AG04450 (cell line): ENCODE measurements around the gene MAGI2. TPM values are rescaled to one million over a fixed set of nuclear protein-coding genes. Genes with fewer than 3 reads are reported as not detected.

Experiments
- CTCF ChIA-PET: fragments of 300-600, 350-600 bp; formaldehyde crosslinking; extraction: SDS; loops from one replicate; lab custom pipeline; 2022; ENCODE audit warnings: antibody characterized with exemption, inconsistent platforms; lab: Charles Lee
- POLR2A ChIA-PET: fragments of 350-600 bp; formaldehyde crosslinking; extraction: SDS; loops from one replicate; lab custom pipeline; 2021; ENCODE audit warnings: antibody characterized with exemption, inconsistent platforms; lab: Yijun Ruan, JAX
- DNase-seq: peaks from one replicate; pipeline ENCODE4 v3.0.0-alpha.2; 2011; ENCODE audit warnings: low read depth, low spot score
- H3K27ac ChIP-seq: one replicate; pipeline ENCODE4 v1.5.1; 2012; ENCODE audit warnings: low read depth, low read length, control low read depth
- H3K27me3 ChIP-seq: one replicate; pipeline ENCODE4 v1.6.0; 2012; ENCODE audit warnings: low read length; ENCODE audit not compliant: control insufficient read depth, insufficient read depth
- H3K4me3 ChIP-seq: 2 replicates; pipeline ENCODE4 v1.5.1; 2011; ENCODE audit warnings: mild to moderate bottlenecking, low read depth, low read length, control low read depth
- H3K9me3 ChIP-seq: 2 replicates; pipeline ENCODE4 v1.5.1; 2012; ENCODE audit warnings: low read length; ENCODE audit not compliant: control insufficient read depth, insufficient read depth
- polyA plus RNA-seq: library from polyadenylated mRNA; depleted of rRNA; stranded (reverse); fragments of >200 nt; gene quantifications from 2 replicates; pipeline ENCODE4 v1.2.3, GENCODE V29; 2011
- TF ChIP-seq, protein P1 (sequence below): IDR thresholded peaks from 2 replicates; pipeline ENCODE4 v1.5.1; 2011; ENCODE audit warnings: low read depth, low read length, control low read depth, inconsistent platforms

The MAGI2 gene
- polyA plus RNA-seq, 1 experiment = 2.3 TPM

- POLR2A ChIA-PET = interaction anchor here (0.6 kb wide), 1 partner anchor 491 kb away, joined by 3 read pairs; no protein-coding TSS in a partner anchor
Observed at GRCh38 chr7:78019447-78020135, 1433.9 kb downstream of the MAGI2 start.

GRCh38 chr7:78018641-78019446 is 1434.6 kb downstream of the MAGI2 start:
- Histone ChIP-seq H3K27me3 (no peaks in the 10 kb centered on the region), H3K4me3 (peak overlapping the region; percentile 57), H3K27ac (no peak overlapping the region), H3K9me3 (no peaks in the 10 kb centered on the region)
- DNase-seq = no peak
- CTCF ChIA-PET = interaction anchor here (0.6 to 2.3 kb wide), 7 partner anchors 8 to 311 kb away, joined by 3 to 14 read pairs (median 4); no protein-coding TSS in a partner anchor
- TF ChIP-seq, protein P1, sequence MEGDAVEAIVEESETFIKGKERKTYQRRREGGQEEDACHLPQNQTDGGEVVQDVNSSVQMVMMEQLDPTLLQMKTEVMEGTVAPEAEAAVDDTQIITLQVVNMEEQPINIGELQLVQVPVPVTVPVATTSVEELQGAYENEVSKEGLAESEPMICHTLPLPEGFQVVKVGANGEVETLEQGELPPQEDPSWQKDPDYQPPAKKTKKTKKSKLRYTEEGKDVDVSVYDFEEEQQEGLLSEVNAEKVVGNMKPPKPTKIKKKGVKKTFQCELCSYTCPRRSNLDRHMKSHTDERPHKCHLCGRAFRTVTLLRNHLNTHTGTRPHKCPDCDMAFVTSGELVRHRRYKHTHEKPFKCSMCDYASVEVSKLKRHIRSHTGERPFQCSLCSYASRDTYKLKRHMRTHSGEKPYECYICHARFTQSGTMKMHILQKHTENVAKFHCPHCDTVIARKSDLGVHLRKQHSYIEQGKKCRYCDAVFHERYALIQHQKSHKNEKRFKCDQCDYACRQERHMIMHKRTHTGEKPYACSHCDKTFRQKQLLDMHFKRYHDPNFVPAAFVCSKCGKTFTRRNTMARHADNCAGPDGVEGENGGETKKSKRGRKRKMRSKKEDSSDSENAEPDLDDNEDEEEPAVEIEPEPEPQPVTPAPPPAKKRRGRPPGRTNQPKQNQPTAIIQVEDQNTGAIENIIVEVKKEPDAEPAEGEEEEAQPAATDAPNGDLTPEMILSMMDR = peak; percentile 27
- POLR2A ChIA-PET = no interaction called here

More at GRCh38 chr7:78019447-78020135, 1433.9 kb downstream of the MAGI2 start:
- Histone ChIP-seq H3K27ac (peak overlapping the region; percentile 77), H3K27me3 (no peaks in the 10 kb centered on the region), H3K4me3 (peak overlapping the region; percentile 64), H3K9me3 (no peaks in the 10 kb centered on the region)
- CTCF ChIA-PET = interaction anchor here (0.5 to 2.3 kb wide), 18 partner anchors 9 to 748 kb away, joined by 3 to 14 read pairs (median 4); no protein-coding TSS in a partner anchor
- DNase-seq = peak; percentile 34
- TF ChIP-seq, protein P1 = peak; percentile 32; the same call in 1 of the 2 replicates

DNA sequence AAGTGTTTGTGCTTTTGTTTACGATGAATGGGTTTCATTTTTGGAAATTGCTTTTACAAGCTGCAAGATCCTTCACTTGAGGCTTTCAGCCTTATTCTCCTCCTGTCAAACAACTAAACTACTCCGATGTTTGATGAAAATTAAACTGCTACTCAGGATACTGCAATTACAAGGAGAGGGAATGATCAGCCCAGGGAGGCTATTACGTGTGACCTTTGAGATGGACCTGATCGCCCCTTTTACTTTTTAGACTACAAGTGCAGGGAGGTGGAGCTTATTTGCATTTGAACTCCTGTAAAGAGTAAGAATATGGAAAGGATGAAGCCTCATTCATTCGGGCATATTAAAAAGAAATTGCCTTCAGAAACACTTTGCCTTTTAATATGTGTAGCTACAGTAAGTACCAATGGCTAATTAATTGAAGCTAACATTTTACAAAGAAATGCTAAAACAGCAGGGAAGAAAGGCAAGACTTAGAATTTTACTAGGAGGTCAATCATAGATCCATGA is 1435.8 kb downstream of the MAGI2 start:
- POLR2A ChIA-PET = no interaction called here
- no peak overlapping the region for H3K4me3 ChIP-seq
- H3K27me3 ChIP-seq = no peaks in the 10 kb centered on the region
- no peak overlapping the region for H3K27ac ChIP-seq
- H3K9me3 ChIP-seq = no peaks in the 10 kb centered on the region
- DNase-seq = no peak
- TF ChIP-seq, protein P1 = no peak
- CTCF ChIA-PET = interaction anchor here (0.6 to 1.4 kb wide), 3 partner anchors 76 to 362 kb away, joined by 3 to 4 read pairs (median 3); no protein-coding TSS in a partner anchor

GRCh38 chr7:78015574-78016260 is 1437.8 kb downstream of the MAGI2 start:
- Histone ChIP-seq H3K27ac (no peak overlapping the region), H3K27me3 (peaks cover 3% of the 10 kb centered on the region), H3K9me3 (no peaks in the 10 kb centered on the region), H3K4me3 (no peak overlapping the region)
- no peak for DNase-seq
- ChIA-PET CTCF (interaction anchor here (0.7 kb wide), 1 partner anchor 285 kb away, joined by 4 read pairs; no protein-coding TSS in a partner anchor), POLR2A (no interaction called here)
- TF ChIP-seq, protein P1 = no peak
